Peyer's patch (tissue), 4 donors: ENCODE results near the gene ICAM5.

Source experiments
- POLR2A ChIP-seq, 2 donors: fragments of 450-650 bp; IDR thresholded peaks; one replicate each; pipeline ENCODE4 v1.5.1; 2017; ENCODE audit warnings: antibody characterized with exemption in 2 of 2, mild to moderate bottlenecking in 2 of 2, moderate library complexity in 2 of 2
- TF ChIP-seq, protein P1 (sequence below), 6 experiments: fragments of 450-650 bp in 4 of 6; fragments of 200-600 bp in 2 of 6; sonication (generic) in 1 of 6; IDR thresholded peaks; one replicate each; pipeline ENCODE4 v1.5.1; 2017 to 2019; ENCODE audit warnings: antibody characterized with exemption in 6 of 6, mild to moderate bottlenecking in 3 of 6, moderate library complexity in 1 of 6

GRCh38 chr19:10309423-10309822 is 19.7 kb downstream of the ICAM5 start, which contains the start of gene ZGLP1:
- TF ChIP-seq, protein P1, sequence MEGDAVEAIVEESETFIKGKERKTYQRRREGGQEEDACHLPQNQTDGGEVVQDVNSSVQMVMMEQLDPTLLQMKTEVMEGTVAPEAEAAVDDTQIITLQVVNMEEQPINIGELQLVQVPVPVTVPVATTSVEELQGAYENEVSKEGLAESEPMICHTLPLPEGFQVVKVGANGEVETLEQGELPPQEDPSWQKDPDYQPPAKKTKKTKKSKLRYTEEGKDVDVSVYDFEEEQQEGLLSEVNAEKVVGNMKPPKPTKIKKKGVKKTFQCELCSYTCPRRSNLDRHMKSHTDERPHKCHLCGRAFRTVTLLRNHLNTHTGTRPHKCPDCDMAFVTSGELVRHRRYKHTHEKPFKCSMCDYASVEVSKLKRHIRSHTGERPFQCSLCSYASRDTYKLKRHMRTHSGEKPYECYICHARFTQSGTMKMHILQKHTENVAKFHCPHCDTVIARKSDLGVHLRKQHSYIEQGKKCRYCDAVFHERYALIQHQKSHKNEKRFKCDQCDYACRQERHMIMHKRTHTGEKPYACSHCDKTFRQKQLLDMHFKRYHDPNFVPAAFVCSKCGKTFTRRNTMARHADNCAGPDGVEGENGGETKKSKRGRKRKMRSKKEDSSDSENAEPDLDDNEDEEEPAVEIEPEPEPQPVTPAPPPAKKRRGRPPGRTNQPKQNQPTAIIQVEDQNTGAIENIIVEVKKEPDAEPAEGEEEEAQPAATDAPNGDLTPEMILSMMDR (IDR thresholded peaks at IDR 0.05), result no peak
- no peak for TF ChIP-seq POLR2A (IDR thresholded peaks at IDR 0.05)
